Pancreas (tissue), 10 donors: ENCODE data around the gene TRIM50. TPM values are rescaled to one million over a fixed set of nuclear protein-coding genes. Genes with fewer than 3 reads are reported as not detected.

Source experiments
- ATAC-seq, 4 donors: fragments of 200-7000 bp; cut with Tn5 transposase; one replicate each; pipeline versions ENCODE4 v1.8.0 to v1.9.1; 2020; ENCODE audit warnings: mild to moderate bottlenecking in 4 of 4, moderate library complexity in 4 of 4
- DNase-seq, 6 donors: peaks; one replicate each; pipeline ENCODE4 v3.0.0-alpha.2; 2020
- FAIRE-seq: peaks from 2 replicates; lab custom pipeline; 2012; peaks lifted over from hg19 to GRCh38; lab: Jason Lieb, UNC
- H3K27ac ChIP-seq, 4 donors: fragments of 200-600 bp; sonication (generic); 1 replicate in 3 of 4; 2 replicates in 1 of 4; pipeline versions ENCODE4 v1.5.0 to v1.8.0; 2020
- H3K27me3 ChIP-seq, 4 donors: fragments of 200-600 bp; one replicate each; pipeline ENCODE4 v1.8.0; 2021
- H3K36me3 ChIP-seq, 3 donors: fragments of 200-600 bp; sonication (generic) in 1 of 3; one replicate each; pipeline versions ENCODE4 v1.5.0 to v1.8.0; 2020 to 2021
- H3K4me1 ChIP-seq, 3 donors: fragments of 200-600 bp; one replicate each; pipeline ENCODE4 v1.8.0; 2021
- H3K4me3 ChIP-seq, 4 donors: fragments of 200-600 bp; sonication (generic) in 2 of 4; one replicate each; pipeline versions ENCODE4 v1.5.0 to v1.8.0; 2020 to 2021
- H3K9me3 ChIP-seq, 4 donors: fragments of 200-600 bp; one replicate each; pipeline ENCODE4 v1.8.0; 2021
- WGBS, 2 donors: extraction: QIAGEN DNeasy Blood & Tissue Kit; methylation state at CpG; one replicate each; pipeline ENCODE4 v1.1.7; 2013; 5-methylcytosine and 5-hydroxymethylcytosine counted together
- intact Hi-C, 3 donors: fragments of 100-400 bp; cut with DNase I; formaldehyde crosslinking; loops; one replicate each; pipeline versions ENCODE4 v1.11.1 to v1.14.2; 2022
- polyA plus RNA-seq, 2 donors: library from polyadenylated mRNA; stranded (reverse); fragments of 200-250 nt; gene quantifications; one replicate each; pipeline ENCODE4 v1.2.3, GENCODE V29; 2013
- total RNA-seq, 6 donors: library from RNA; stranded (reverse); fragmentation: NEBNext Ultra II Directional in 4 of 6; extraction: Animal tissue kit (Norgen Biotek cat#: 25700) in 4 of 6; gene quantifications; one replicate each; pipeline versions ENCODE4 v1.2.1 to v1.2.4, GENCODE V29; 2021 to 2023
- TF ChIP-seq, protein P1 (sequence below), 4 donors: fragments of 200-600 bp; sonication (generic) in 3 of 4; IDR thresholded peaks; one replicate each; pipeline versions ENCODE4 v1.5.0 to v1.8.0; 2021; ENCODE audit warnings: antibody characterized with exemption in 4 of 4
- donor health status: healthy with polysubstance abuse.
- donor health status: DM: no; HTN: no; CAD: no; lungs with moderate emphysema.
- donor health status: DM: no; HTN: no; CAD: no.
- donor health status: control.
- donor health status: control.
- donor health status: Bipolar disorder and iron deficiency.
- donor health status: DM: yes; HTN: yes; CAD: no.
- donor health status: DM: no; HTN: no; CAD: no.
- donor health status: DM: no; HTN: no; CAD: no.
- donor health status: DM: yes; HTN: yes; CAD: no.

TRIM50 gene
- total and polyA plus RNA-seq, 8 donors: 5.5 to 35.9 (median 16.9) TPM

- H3K9me3 ChIP-seq: no peaks in the 10 kb centered on the region
- no peak overlapping the region for H3K27ac ChIP-seq
- intact Hi-C loops: no loop called here
- ATAC-seq: no peak
- no peak overlapping the region for H3K4me3 ChIP-seq
- TF ChIP-seq, protein P1, sequence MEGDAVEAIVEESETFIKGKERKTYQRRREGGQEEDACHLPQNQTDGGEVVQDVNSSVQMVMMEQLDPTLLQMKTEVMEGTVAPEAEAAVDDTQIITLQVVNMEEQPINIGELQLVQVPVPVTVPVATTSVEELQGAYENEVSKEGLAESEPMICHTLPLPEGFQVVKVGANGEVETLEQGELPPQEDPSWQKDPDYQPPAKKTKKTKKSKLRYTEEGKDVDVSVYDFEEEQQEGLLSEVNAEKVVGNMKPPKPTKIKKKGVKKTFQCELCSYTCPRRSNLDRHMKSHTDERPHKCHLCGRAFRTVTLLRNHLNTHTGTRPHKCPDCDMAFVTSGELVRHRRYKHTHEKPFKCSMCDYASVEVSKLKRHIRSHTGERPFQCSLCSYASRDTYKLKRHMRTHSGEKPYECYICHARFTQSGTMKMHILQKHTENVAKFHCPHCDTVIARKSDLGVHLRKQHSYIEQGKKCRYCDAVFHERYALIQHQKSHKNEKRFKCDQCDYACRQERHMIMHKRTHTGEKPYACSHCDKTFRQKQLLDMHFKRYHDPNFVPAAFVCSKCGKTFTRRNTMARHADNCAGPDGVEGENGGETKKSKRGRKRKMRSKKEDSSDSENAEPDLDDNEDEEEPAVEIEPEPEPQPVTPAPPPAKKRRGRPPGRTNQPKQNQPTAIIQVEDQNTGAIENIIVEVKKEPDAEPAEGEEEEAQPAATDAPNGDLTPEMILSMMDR (IDR thresholded peaks at IDR 0.05): no peak
- no peak for DNase-seq
- no peaks in the 10 kb centered on the region for H3K27me3 ChIP-seq
- WGBS, 2 donors: 92% methylated on average over 9 of the region's 9 CpGs
- H3K4me1 ChIP-seq: peaks cover 0 to 8% (median 3%) of the 10 kb centered on the region in 3 donors
- no peaks in the 10 kb centered on the region for H3K36me3 ChIP-seq
- FAIRE-seq: no peak
Observed at GRCh38 chr7:73354196-73354595, 26.3 kb upstream of the TRIM50 start.

GRCh38 chr7:73353243-73353642 lies 25.4 kb upstream of the TRIM50 start:
- intact Hi-C loops: no loop called here
- Histone ChIP-seq H3K27ac (no peak overlapping the region), H3K4me3 (no peak overlapping the region), H3K36me3 (no peaks in the 10 kb centered on the region), H3K4me1 (peaks cover 0 to 8% (median 0%) of the 10 kb centered on the region in 3 donors), H3K9me3 (no peaks in the 10 kb centered on the region), H3K27me3 (no peaks in the 10 kb centered on the region)
- TF ChIP-seq, protein P1 (IDR thresholded peaks at IDR 0.05): no peak
- FAIRE-seq (no peak), ATAC-seq (no peak), DNase-seq (no peak)
- 88 to 93% methylated on average over 6 of the region's 6 CpGs for WGBS, 2 donors

DNA sequence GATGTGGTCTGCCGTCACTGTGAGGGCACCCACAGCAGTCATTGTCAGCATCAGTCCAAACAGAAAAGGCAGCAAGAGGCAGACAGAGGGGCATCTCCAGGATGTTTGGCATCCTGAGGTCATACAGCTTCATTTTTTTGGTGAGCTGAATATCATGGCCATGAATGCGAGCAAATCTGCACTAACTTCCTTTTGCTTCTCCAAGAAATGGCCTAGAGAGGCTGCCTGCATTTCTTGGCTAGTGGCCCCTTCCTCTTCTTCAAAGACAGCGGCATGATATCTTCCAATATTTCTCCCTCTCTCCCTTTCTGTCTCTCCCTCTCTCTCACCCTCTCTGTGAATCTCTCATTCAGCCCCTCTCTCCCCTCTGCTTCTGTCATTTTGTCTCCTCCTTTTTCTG lies 24.9 kb upstream of the TRIM50 start:
- FAIRE-seq (no peak), ATAC-seq (no peak), DNase-seq (no peak)
- H3K27ac ChIP-seq: no peak overlapping the region
- H3K4me1 ChIP-seq: peaks cover 0 to 7% (median 0%) of the 10 kb centered on the region in 3 donors
- intact Hi-C loops: no loop called here
- TF ChIP-seq, protein P1 (IDR thresholded peaks at IDR 0.05): no peak
- H3K4me3 ChIP-seq: no peak overlapping the region
- WGBS, 2 donors: 93 to 98% methylated on average over 3 of the region's 3 CpGs
- no peaks in the 10 kb centered on the region for H3K27me3 ChIP-seq
- no peaks in the 10 kb centered on the region for H3K9me3 ChIP-seq
- H3K36me3 ChIP-seq: no peaks in the 10 kb centered on the region

DNA sequence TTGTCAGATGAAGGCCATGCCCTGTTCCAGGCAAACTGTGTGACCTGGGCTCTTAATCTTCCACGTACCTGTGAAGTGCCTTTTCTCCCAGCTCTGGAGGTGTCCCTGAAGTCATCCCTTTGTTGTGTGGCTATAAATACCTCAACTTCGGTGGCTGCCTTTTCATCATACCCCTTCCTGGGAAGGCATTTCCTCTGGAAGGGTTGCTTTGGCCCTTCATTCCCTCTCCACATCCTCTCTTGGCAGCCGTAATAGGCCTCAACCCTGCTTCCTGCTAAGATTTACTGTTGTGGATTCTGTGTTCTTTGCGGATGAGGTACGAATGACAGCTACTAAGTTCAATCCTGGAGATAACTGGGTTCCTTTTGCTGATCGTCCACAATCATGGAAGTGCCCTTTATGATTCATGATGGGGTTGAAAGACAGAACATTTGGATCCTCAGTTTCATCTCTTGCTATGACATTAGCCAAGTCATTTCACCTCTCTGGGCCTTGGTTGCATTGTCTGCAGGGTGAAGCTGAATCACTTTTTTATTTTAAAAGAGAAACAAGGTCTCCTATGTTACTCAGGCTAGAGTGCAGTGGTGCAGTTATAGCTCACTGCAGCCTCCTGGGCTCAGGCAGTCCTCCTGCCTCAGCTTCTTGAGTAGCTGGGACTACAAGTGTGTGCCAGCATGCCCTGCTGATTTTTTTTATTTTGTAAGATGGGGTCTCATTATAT lies 23.7 kb upstream of the TRIM50 start:
- 78 to 80% methylated on average over 6 of the region's 6 CpGs for WGBS, 2 donors
- ATAC-seq: no peak
- H3K27me3 ChIP-seq: no peaks in the 10 kb centered on the region
- no peak overlapping the region for H3K27ac ChIP-seq
- H3K4me1 ChIP-seq: no peaks in the 10 kb centered on the region
- H3K36me3 ChIP-seq: no peaks in the 10 kb centered on the region
- no peak for FAIRE-seq
- no peak for DNase-seq
- H3K9me3 ChIP-seq: no peaks in the 10 kb centered on the region
- no peak overlapping the region for H3K4me3 ChIP-seq
- intact Hi-C loops: no loop called here
- TF ChIP-seq, protein P1 (IDR thresholded peaks at IDR 0.05): no peak
